ENCODE measurements around the gene FH.
A peak's percentile ranks its signal among the peaks of the same experiment; 100 is the strongest.

The FH gene

GRCh38 chr1:241519308-241520079, at the start of gene FH:
FH (minus strand) TSS chr1:241519755; CDS start chr1:241519722, 33 bp downstream.
- peak; percentile 95 for DNase-seq (ENCODE audit: low spot score)

DNA sequence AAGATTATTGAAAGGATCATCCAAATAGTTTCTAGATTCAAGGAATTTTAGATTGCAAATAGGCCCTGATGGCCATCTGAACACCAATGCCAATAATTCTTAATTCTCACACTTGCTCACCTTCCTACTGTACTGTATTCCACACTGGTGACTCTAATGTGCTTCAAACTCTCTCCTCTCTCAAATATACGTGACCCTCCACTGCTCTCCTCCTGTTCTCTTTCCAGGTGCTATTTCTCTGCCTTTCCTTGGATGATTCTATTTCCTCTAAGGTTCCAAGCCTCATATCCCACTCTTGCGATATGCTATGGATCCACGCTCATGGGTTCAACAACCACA, 41.3 kb upstream of the FH start:
- DNase-seq (ENCODE audit: low spot score): no peak

DNA sequence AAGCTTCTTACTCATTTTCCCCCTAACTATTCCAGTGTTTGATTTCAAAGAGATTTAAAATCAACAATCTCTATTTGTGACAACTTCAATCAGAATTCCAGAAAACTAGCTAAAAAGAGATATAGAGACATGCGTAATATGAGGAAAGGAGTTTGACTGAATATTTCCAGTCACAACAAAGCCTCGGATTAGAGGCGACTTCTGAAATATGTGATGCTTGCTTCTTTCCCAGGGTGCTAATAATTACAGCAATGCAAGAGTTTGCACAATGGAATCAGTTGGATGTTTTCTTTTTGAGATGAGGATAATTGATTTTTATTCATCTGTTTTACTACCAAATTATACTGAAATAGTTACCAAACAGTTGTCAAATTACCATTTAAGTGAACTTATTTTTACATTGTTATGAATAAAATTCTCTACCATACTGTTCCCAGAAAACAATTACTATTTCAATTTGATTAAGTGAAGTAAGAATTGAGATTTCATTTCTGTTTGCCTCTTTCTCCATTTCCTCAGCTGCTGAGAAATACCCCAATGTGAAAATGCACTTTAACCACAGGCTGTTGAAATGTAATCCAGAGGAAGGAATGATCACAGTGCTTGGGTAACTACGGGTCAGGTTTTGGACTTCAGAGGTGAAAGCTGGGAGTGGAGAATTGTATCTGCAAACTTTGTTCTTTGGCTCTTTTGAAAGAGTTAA, 40.7 kb upstream of the FH start:
- no peak for DNase-seq (ENCODE audit: low spot score)

- DNase-seq (ENCODE audit: low spot score): no peak
Measured at GRCh38 chr1:241557551-241558193, 38.1 kb upstream of the FH start.

- no peak for DNase-seq (ENCODE audit: low spot score)
Measured at GRCh38 chr1:241557031-241557430, 37.5 kb upstream of the FH start.

DNA sequence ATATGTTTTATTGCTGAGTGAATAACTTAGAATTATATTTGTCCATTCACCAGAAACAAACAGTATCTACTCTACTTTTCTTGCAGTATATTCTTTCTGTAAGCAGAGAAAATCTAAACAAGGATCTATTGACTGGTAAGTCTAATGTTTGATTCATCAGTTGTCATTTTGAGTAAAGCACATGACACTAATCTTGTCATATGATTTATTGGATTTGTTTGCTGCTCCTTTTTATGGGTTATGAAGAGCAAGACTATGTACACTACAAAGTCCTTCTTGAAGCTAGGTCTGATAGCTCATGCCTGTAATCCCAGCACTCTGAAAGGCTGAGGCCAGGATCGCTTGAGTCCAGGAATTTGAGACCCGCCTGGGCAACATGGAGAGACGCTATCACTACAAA, 36.0 kb upstream of the FH start:
- no peak for DNase-seq (ENCODE audit: low spot score)

DNA sequence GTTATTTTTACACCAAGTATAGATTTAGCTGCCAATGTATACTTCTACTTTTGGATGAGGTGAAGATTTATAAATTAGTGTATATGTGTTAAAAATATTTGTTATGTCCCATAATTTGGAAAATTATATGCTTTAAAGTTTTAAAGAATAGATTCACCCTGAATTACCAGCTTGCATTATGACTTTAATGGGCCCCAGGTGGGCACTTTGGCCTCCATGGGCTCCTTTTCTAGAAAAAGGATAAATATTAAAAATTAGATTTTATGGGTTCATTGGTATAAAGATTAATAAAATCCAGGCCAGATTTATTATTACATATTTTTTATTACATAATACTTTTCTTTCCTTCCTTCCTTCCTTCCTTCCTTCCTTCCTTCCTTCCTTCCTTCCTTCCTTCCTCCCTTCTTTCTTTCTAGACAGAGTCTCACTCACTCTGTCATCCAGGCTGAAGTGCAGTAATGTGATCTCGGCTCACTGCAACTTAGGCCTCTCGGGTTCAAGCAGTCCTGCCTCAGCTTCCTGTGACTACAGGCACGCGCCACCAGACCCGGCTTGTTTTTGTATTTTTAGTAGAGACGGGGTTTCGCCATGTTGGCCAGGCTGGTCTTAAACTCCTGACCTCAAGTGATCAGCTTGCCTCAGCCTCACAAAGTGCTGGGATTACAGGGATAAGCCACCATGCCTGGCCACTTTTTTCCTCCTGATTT, 34.5 kb upstream of the FH start:
- DNase-seq (ENCODE audit: low spot score): no peak

DNA sequence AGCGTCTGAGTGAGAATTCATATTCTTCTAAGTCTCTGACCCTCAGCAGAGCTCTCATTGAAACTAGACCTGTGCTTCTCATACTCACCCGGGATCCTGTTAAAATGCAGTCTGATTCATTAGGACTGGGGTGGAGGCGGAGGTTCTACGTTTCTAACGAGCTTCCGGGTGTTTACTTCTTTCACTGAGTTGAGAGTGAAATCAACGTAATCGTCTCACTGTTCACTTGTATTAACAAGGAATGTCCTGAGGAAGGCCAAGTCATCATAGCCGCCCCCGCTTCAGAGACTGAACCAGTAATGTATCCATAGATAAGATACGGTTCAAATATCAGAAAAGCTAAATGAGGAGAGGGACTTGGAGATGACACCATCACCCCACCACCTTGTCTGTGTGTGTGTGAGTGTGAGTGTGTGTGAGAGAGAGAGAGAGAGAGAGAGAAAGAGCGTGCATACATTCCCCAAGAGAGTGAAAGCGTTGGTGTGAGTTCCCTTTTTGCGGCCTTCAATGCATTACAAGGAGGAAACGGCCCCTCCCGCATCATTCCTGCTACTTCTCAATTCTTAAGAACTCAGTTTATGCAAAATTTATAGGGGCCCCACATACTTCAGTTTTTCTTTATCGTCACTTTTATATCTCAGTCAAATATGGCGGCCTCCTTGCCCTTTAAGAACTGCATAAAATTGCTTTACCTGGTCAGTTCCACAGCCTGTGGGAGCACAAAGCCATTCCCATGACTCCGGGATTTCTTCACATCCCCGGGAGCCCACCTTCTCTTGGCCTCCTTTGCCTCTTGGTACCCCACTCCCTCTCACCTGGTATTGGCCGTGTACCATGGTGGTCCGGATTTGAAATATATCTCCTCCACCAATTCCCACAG, 32.4 kb upstream of the FH start:
- no peak for DNase-seq (ENCODE audit: low spot score)

DNA sequence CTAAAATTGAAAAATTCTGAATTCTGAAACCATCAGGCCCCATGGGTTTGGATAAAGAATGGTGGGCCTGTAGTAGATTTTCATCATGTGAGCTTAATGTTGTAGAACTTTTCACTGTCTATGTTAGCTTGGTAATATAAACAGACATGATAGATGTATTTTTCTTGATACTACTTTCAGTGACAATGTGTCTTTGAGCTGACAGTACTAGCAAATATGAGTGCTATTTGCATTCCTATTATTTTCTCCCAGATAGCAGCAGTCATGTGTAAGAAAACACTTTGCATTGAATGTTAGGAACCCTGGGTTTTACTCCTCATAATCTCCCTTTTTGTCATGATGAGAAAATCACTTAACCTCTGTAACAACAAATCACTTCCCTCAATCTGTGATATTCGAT, 30.8 kb upstream of the FH start:
- DNase-seq (ENCODE audit: low spot score): no peak

- DNase-seq (ENCODE audit: low spot score): no peak
Measured at GRCh38 chr1:241548008-241548407, 28.5 kb upstream of the FH start.

DNA sequence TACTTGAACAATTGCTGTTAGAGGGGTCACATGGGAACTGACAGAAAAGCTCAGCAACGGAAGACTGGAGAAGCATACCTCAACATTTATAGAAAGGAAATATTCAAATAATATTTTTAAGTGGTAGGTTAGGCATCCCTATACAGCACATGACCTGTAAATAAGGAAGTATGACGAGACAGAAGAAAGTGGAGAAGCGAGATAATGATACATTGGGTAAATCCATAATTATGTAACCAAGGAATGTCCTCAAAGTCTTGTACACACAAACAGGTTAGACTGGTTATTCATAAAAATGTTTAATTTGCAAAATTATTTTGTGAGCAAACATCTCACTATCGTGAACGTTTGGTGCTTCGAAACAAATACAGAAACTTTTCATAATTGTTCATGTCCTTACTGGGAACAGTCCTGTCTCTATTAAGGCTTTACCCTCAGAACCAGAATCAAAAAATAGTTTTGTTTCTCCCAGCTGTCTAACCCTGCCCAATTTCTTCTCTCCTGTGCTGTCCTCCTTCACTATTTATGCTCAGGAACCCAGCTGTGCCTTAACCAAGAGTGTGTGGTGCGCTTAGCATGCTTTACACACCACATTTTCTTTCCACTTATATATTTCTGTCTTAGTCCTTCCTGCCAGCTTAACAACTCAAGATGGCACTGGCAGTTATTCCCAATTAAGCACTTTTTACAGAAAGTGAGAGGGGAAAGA, 22.8 kb upstream of the FH start:
- DNase-seq (ENCODE audit: low spot score): no peak

- DNase-seq (ENCODE audit: low spot score): no peak
Measured at GRCh38 chr1:241536969-241537368, 17.4 kb upstream of the FH start.

DNA sequence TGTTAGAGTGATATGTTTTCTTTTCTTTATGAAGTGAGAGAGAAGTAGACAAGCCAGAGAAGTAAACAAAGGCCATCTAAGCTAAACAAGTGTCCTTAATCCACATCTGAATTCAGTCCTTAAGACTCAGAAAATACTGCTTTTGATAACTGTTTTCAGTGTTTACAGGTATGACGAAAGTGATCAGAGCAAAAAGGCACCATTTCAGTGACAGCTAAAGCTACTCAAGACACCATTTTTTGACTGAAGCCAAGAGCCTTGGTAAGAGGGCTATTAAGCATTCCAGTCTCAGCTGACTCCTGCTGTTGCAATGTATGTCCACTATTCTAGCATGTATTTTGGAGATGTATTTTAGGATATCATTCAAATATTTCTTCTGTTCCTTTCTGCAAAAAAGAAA, 16.7 kb upstream of the FH start:
- no peak for DNase-seq (ENCODE audit: low spot score)

DNA sequence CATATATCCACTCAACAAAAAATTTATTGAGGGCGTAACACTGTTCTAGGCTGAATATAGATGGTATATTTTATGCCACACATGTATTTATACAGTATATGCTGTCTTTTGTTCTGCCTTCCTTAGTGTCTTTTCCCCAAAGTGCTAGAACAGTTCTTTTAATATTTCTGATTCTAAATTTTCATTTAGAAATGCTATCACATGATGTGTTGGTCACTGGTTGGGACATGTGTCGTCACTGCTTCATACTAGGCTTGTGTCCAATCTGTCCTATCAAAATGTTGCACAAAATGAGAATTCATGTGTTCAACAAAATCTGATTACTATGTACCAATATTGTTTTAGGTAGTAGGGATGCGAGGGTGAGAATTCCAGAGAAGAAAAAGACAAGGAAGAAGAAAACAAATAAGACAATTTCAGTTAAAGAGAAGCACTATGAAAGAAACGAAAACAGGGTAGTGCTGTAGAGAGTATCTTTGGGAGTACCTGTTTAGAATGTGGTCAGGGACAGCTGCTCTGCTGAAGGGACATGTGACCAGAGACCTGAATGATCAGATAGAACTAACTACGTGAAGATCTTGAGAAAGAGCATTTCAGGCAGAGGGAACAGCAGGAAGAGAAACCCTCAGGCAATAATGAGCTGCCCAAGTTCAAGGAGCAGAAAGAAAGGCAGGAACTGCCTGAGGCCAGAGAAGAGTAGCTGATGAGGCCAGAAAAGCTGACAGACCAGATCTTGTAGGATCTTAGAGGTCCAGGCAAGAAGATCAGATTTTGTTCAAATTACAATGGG, 14.0 kb upstream of the FH start:
- no peak for DNase-seq (ENCODE audit: low spot score)

- no peak for DNase-seq (ENCODE audit: low spot score)
Measured at GRCh38 chr1:241532864-241533263, 13.3 kb upstream of the FH start.

DNA sequence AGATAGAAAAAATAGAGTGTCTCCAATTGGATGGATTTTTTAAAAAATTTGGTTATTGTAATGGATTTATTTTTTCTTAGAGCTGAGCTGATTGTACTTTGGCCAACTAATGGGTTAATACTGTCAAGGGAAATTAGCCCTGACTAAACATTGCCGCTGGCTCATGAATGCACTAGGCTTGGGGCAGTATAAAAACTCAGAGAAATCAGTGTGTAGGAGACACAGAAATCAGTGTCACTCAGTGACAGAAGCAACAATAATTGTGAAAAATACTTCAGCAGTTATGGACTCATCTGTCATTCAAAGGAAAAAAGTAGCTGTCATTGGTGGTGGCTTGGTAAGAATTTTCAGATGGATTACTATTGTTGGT, 12.6 kb upstream of the FH start, which contains the start of gene KMO:
Gene KMO, plus strand, starts transcription at position 217 of the 370 bp plus-strand sequence. Its CDS starts 67 bp downstream, at position 284.
- no peak for DNase-seq (ENCODE audit: low spot score)

DNA sequence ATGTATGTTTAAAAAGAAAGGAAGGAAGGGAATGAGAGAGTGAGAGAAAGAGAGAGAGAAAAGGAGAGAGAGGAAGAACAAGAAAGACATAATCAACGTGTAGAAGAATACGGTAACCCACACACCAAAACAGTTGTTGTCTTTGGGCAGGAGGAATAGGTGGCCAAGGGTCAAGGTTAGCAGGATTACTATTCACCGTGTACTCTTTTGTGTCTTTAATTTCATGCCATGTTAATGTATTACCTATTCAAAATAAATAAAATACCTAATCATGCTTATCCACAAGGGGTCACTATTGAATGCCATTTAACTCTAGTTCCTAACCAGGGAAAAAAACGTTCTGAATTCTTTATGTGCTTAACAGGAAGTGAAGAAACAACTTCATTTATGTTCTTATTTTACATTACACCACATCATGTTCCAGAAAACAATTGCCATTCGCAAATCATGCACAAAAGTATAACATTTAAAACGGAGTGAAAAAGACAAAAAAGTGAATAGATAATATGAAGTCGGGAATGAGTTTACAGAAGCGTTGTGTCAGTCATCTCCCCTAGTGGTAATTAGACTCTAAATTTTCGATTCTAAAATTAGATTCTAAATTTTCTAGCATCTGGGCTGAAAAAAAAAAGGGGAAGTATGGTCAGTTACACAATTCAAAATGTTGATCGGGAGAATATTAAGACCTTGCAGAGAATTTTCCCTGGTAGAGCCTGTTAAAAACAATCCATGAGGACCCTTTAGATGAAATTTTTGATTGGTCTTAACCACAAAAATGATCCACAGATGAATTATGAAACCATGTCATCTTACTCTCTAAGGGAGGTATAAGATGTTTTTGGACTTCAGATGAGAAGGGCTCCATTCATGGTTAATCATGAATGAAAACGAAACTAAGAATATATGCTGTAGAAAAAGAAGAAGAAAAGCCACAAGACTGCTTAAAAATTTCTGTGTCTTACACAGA, 11.9 kb upstream of the FH start:
- DNase-seq (ENCODE audit: low spot score): peak; percentile 41

GRCh38 chr1:241527146-241527545, 7.6 kb upstream of the FH start:
- DNase-seq (ENCODE audit: low spot score): no peak

DNA sequence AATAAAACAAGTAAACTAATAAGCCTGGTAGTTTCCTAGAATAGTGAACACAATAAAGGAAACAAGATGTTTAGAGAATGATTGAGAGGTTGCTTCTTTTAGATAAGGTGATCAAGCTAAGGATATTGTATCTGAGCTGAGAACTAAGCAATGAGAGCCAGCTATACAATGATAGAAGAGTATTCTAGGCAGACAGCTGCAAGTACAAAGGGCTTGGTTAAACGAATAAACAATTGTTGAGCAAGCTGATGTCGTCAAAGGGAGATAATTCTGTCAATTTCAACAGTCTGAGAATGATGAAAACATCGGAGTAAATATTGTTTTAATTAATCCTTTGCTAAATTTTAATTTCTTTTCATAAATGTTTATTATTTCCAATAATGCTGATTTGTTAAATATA, 5.5 kb upstream of the FH start:
- no peak for DNase-seq (ENCODE audit: low spot score)
